ENCODE data around the gene CAMTA1. TPM values are rescaled to one million over a fixed set of nuclear protein-coding genes. Genes with fewer than 3 reads are reported as not detected.

The CAMTA1 gene
- total and polyA plus RNA-seq, 2 experiments from 2014 or later = 89.0 to 145 TPM

DNA sequence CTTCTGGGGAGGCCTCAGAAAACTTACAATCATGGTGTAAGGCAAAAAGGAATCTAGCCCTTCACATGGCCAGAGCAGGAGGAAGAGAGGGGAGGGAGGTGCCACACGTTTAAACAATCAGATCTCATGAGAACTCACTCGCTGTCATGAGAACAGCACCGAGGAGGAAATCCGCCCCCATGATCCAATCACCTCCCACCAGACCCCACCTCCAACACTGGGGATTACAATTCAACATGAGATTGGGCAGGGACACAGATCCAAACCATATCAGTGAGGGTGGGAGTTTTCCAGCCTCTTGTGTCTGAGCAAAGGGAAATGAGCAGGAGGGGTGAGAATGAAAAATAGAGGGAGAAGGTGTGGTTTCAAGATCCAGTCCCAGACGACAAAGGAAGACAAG lies 503.7 kb downstream of the CAMTA1 start:
- Histone ChIP-seq H3K4me2 (no peak overlapping the region), H4K20me1 (ENCODE audit: insufficient read depth, poor library complexity, severe bottlenecking) (no peaks in the 10 kb centered on the region), H3K79me2 (no peaks in the 10 kb centered on the region), H3K36me3 (replicated peaks; ENCODE audit: insufficient read depth, low read depth) (no peaks in the 10 kb centered on the region), H3K4me1 (ENCODE audit: insufficient read depth) (peaks cover 9% of the 10 kb centered on the region), H2AFZ (no peak overlapping the region), H3K27me3 (no peaks in the 10 kb centered on the region), H3K9me3 (ENCODE audit: low read depth) (no peaks in the 10 kb centered on the region), H3K4me3 (no peak overlapping the region), H3K27ac (no peak overlapping the region), H3K9me2 (replicated peaks; ENCODE audit: insufficient read depth) (no peaks in the 10 kb centered on the region)
- 59% methylated on average over 5 of the region's 5 CpGs for WGBS (ENCODE audit: low lambda C conversion rate, missing lambda C conversion rate)
- TF ChIP-seq, protein P1, sequence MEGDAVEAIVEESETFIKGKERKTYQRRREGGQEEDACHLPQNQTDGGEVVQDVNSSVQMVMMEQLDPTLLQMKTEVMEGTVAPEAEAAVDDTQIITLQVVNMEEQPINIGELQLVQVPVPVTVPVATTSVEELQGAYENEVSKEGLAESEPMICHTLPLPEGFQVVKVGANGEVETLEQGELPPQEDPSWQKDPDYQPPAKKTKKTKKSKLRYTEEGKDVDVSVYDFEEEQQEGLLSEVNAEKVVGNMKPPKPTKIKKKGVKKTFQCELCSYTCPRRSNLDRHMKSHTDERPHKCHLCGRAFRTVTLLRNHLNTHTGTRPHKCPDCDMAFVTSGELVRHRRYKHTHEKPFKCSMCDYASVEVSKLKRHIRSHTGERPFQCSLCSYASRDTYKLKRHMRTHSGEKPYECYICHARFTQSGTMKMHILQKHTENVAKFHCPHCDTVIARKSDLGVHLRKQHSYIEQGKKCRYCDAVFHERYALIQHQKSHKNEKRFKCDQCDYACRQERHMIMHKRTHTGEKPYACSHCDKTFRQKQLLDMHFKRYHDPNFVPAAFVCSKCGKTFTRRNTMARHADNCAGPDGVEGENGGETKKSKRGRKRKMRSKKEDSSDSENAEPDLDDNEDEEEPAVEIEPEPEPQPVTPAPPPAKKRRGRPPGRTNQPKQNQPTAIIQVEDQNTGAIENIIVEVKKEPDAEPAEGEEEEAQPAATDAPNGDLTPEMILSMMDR (IDR thresholded peaks at IDR 0.05; ENCODE audit: poor library complexity) = no peak
- DNase-seq (ENCODE audit: low spot score) = no peak

DNA sequence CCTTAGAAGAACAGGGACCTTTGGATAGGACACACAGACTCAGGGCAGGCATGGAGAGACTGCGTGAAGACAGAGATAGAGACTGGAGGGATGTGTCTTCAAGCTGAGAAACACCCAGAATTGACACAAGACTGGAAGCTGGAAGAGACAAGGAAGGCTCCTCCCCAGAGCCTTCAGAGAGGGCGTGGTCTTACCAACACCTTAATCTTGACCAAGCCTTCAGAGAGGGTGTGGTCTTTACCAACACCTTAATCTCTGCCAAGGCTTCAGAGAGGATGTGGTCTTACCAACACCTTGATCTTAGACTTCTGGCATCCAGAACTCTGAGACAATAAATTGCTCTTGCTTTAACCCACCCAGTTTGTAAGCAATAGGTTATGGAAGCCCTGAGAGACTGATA lies 504.4 kb downstream of the CAMTA1 start:
- H3K36me3 ChIP-seq (replicated peaks; ENCODE audit: insufficient read depth, low read depth) = no peaks in the 10 kb centered on the region
- TF ChIP-seq EZH2phosphoT487 (IDR thresholded peaks at IDR 0.05; ENCODE audit: low read depth, severe bottlenecking, unreplicated experiment) = no peak
- H3K4me3 ChIP-seq = no peak overlapping the region
- H4K20me1 ChIP-seq (ENCODE audit: insufficient read depth, poor library complexity, severe bottlenecking) = no peaks in the 10 kb centered on the region
- no peaks in the 10 kb centered on the region for H3K9me3 ChIP-seq (ENCODE audit: low read depth)
- 95% methylated on average over 2 of the region's 2 CpGs for whole genome bisulfite sequencing (ENCODE audit: low lambda C conversion rate, missing lambda C conversion rate)
- peaks cover 9% of the 10 kb centered on the region for H3K4me1 ChIP-seq (ENCODE audit: insufficient read depth)
- H3K79me2 ChIP-seq = no peaks in the 10 kb centered on the region
- no peak overlapping the region for H3K27ac ChIP-seq
- H2AFZ ChIP-seq = no peak overlapping the region
- H3K27me3 ChIP-seq = no peaks in the 10 kb centered on the region
- no peaks in the 10 kb centered on the region for H3K9me2 ChIP-seq (replicated peaks; ENCODE audit: insufficient read depth)
- DNase-seq (ENCODE audit: low spot score) = no peak
- H3K4me2 ChIP-seq = no peak overlapping the region

DNA sequence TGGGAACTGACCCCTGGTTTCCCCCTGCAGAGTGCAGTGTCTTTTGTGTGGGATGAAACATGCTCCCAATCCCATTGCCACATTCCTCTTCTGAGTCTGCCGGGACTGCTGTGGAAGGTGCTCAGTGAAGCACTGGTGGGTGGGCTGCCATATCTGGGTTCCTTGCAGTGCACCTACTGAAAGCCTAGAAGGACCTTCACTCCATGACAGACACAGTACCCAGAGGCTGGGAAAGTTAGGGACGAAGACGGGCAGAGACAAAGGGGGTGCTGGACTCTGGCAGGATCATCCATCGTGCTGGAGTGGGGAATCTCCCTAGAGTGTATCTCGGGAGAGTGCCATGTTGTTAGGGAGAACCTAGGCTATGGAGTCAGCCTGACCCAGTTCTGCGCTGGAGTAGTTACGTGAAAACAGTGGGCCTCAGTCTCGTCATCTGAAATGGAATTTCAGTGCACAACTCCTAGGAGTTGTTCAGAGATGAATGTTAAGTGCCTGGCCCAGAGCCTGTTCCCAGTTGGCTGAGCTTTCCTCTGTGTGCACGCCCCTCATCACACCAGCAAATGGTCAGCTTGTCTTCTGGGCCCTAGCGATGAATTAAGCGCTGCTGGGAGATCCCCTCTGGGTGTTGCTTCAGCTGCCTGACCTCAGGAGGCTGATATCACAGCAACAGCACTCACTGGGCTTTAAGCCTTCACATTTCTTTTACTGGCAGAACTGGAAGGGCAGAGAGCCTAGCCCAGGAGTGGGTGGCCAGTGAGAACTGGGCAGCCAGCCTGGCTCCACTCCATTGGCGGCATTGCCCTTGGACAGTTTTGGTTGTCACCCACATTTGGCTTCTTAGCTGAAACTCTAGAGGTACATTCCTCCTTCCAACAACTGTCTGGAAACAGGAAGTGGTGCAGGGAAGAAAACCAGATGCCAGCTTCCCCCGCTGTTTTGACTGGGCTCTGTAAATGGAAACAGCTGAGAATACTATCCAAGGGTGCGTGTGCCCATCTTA lies 506.0 kb downstream of the CAMTA1 start:
- no peak overlapping the region for H3K4me3 ChIP-seq
- no peaks in the 10 kb centered on the region for H3K79me2 ChIP-seq
- H4K20me1 ChIP-seq (ENCODE audit: insufficient read depth, poor library complexity, severe bottlenecking) = no peaks in the 10 kb centered on the region
- H3K36me3 ChIP-seq (replicated peaks; ENCODE audit: insufficient read depth, low read depth) = no peaks in the 10 kb centered on the region
- H2AFZ ChIP-seq = no peak overlapping the region
- H3K9me3 ChIP-seq (ENCODE audit: low read depth) = no peaks in the 10 kb centered on the region
- DNase-seq (ENCODE audit: low spot score) = no peak
- H3K9me2 ChIP-seq (replicated peaks; ENCODE audit: insufficient read depth) = no peaks in the 10 kb centered on the region
- peaks cover 9% of the 10 kb centered on the region for H3K4me1 ChIP-seq (ENCODE audit: insufficient read depth)
- 75% methylated on average over 14 of the region's 14 CpGs for WGBS (ENCODE audit: low lambda C conversion rate, missing lambda C conversion rate)
- H3K27ac ChIP-seq = peak overlapping the region; percentile 33
- H3K27me3 ChIP-seq = no peaks in the 10 kb centered on the region
- H3K4me2 ChIP-seq = no peak overlapping the region
- TF ChIP-seq, protein P1 (IDR thresholded peaks at IDR 0.05; ENCODE audit: poor library complexity) = no peak
- TF ChIP-seq EZH2phosphoT487 (IDR thresholded peaks at IDR 0.05; ENCODE audit: low read depth, severe bottlenecking, unreplicated experiment) (no peak), EZH2 (IDR thresholded peaks at IDR 0.05; ENCODE audit: borderline replicate concordance) (no peak)

DNA sequence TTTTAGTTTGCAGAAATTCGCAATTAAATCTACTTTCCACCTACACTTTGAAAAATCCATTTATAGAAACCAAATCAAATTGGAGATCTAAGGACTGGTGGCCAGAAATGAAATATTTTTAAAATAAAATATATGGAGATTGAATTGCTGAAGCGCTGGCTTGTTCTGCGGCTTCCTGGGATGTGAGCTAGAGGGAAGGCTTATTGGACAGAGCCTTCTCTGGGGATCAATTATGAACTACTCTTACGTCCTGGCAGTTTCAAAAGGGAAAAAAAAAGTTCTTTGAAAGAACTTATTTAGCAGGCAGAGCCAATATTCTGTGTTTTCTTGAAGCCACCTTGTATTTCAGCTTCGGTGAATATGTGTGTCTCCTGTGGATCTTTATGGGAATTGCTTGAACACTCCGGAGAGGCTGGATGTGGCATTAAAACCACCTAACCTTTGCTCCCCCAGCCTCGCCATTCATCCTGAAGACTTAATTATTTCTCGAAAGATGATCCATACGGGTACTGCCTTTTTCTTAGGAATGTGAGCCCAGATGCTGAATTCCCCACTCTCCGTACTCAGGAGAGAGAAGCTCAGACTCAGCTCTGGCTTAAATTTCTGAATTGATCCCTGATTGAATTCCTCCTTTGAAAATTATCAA lies 506.9 kb downstream of the CAMTA1 start:
- Histone ChIP-seq H3K4me3 (no peak overlapping the region), H3K27me3 (no peaks in the 10 kb centered on the region), H3K79me2 (no peaks in the 10 kb centered on the region), H3K27ac (no peak overlapping the region), H2AFZ (no peak overlapping the region), H3K4me2 (no peak overlapping the region), H4K20me1 (ENCODE audit: insufficient read depth, poor library complexity, severe bottlenecking) (no peaks in the 10 kb centered on the region), H3K4me1 (ENCODE audit: insufficient read depth) (peaks cover 9% of the 10 kb centered on the region), H3K9me2 (replicated peaks; ENCODE audit: insufficient read depth) (no peaks in the 10 kb centered on the region), H3K36me3 (replicated peaks; ENCODE audit: insufficient read depth, low read depth) (no peaks in the 10 kb centered on the region), H3K9me3 (ENCODE audit: low read depth) (no peaks in the 10 kb centered on the region)
- no peak for TF ChIP-seq EZH2 (IDR thresholded peaks at IDR 0.05; ENCODE audit: borderline replicate concordance)
- TF ChIP-seq, protein P1 (IDR thresholded peaks at IDR 0.05; ENCODE audit: poor library complexity) = no peak
- DNase-seq (ENCODE audit: low spot score) = no peak
- 77% methylated on average over 10 of the region's 10 CpGs for WGBS (ENCODE audit: low lambda C conversion rate, missing lambda C conversion rate)

All from hepatocyte (in vitro differentiated cells).